Activated naive CD4-positive, alpha-beta T cell treated with anti-CD3 and anti-CD28 coated beads, Interleukin-2, amount 50 U/mL, for 72 hours (primary cell): ENCODE measurements around the gene GLYAT. TPM values are rescaled to one million over a fixed set of nuclear protein-coding genes. Genes with fewer than 3 reads are reported as not detected.

ENCODE experiments used
- total RNA-seq, 2 donors: library from RNA; stranded (reverse); gene quantifications; one replicate each; pipeline ENCODE4 v1.2.3, GENCODE V29; 2022

GLYAT gene
- total RNA-seq, 2 donors from 2014 or later = not detected

Other genes starting within 250 kb of the GLYAT start
- gene OR5B21, start 223.8 kb downstream of the GLYAT start, total RNA-seq = under 1 TPM; 0.66 to 0.74 TPM
- 100 to 1,000 TPM; 177 to 422 TPM for gene LPXN, start 156.1 kb downstream of the GLYAT start, total RNA-seq
- gene ZFP91, start 152.9 kb downstream of the GLYAT start, total RNA-seq = 10 to 100 TPM; 37.7 to 79.7 TPM
- 1 to 10 TPM; 4.2 to 5.9 TPM for gene CNTF, start 109.3 kb downstream of the GLYAT start, total RNA-seq
- gene GLYATL2, start 112.8 kb upstream of the GLYAT start, total RNA-seq = not detected
- not detected for gene GLYATL1, start 207.5 kb upstream of the GLYAT start, total RNA-seq